Stomach (tissue), 4 donors: ENCODE results near the gene BTBD9.

Experiments used
- EP300 ChIP-seq: sonication (generic); formaldehyde crosslinking; IDR thresholded peaks from one replicate; pipeline ENCODE4 v1.6.1; 2017; ENCODE audit warnings: antibody characterized with exemption
- POLR2A ChIP-seq, 4 donors: fragments of 450-650 bp; IDR thresholded peaks; one replicate each; pipeline ENCODE4 v1.6.1; 2016; ENCODE audit warnings: antibody characterized with exemption in 4 of 4, control low read depth in 2 of 4, mild to moderate bottlenecking in 1 of 4, moderate library complexity in 1 of 4
- POLR2AphosphoS5 ChIP-seq, 3 donors: sonication (generic); formaldehyde crosslinking; IDR thresholded peaks; one replicate each; pipeline ENCODE4 v1.6.1; 2016; ENCODE audit warnings: antibody characterized with exemption in 3 of 3
- TF ChIP-seq, protein P1 (sequence below), 7 experiments: fragments of 450-650 bp in 4 of 7; fragments of 200-600 bp in 3 of 7; sonication (generic) in 3 of 7; IDR thresholded peaks; one replicate each; pipeline ENCODE4 v1.5.1; 2016 to 2019; ENCODE audit warnings: antibody characterized with exemption in 7 of 7, control low read depth in 2 of 7, mild to moderate bottlenecking in 1 of 7

DNA sequence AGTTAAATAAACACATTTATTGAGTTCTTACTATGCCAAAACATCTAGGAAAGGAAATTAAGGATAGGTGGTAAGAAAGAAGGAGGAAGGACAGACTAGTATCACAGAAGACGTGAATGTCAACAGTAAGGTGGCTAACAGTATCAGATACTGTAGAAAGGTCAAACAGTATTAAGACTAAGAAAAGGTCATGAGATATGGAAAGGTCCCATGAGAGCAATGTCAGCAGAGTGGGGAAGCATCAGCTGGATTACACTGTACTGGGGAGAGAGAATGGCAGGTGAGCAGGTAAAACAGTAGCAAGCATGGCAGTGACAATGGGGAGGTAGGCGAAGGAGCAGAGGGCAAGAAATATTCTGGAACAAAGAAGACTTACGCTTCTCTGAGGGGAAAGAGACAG, 45.2 kb upstream of the BTBD9 start:
- TF ChIP-seq, protein P1, sequence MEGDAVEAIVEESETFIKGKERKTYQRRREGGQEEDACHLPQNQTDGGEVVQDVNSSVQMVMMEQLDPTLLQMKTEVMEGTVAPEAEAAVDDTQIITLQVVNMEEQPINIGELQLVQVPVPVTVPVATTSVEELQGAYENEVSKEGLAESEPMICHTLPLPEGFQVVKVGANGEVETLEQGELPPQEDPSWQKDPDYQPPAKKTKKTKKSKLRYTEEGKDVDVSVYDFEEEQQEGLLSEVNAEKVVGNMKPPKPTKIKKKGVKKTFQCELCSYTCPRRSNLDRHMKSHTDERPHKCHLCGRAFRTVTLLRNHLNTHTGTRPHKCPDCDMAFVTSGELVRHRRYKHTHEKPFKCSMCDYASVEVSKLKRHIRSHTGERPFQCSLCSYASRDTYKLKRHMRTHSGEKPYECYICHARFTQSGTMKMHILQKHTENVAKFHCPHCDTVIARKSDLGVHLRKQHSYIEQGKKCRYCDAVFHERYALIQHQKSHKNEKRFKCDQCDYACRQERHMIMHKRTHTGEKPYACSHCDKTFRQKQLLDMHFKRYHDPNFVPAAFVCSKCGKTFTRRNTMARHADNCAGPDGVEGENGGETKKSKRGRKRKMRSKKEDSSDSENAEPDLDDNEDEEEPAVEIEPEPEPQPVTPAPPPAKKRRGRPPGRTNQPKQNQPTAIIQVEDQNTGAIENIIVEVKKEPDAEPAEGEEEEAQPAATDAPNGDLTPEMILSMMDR (IDR thresholded peaks at IDR 0.05): no peak
- TF ChIP-seq POLR2A (IDR thresholded peaks at IDR 0.05) (no peak), POLR2AphosphoS5 (IDR thresholded peaks at IDR 0.05) (no peak), EP300 (no peak)
